NCI-H1092 treated with DMSO at 0.1 percent for 48 hours (cell line): Measurements from ENCODE around the gene AGPAT3.

Experiments
- DNase-seq: peaks from one replicate; lab custom pipeline; 2025; lab: John Stamatoyannopoulos, UW

AGPAT3 gene

DNA sequence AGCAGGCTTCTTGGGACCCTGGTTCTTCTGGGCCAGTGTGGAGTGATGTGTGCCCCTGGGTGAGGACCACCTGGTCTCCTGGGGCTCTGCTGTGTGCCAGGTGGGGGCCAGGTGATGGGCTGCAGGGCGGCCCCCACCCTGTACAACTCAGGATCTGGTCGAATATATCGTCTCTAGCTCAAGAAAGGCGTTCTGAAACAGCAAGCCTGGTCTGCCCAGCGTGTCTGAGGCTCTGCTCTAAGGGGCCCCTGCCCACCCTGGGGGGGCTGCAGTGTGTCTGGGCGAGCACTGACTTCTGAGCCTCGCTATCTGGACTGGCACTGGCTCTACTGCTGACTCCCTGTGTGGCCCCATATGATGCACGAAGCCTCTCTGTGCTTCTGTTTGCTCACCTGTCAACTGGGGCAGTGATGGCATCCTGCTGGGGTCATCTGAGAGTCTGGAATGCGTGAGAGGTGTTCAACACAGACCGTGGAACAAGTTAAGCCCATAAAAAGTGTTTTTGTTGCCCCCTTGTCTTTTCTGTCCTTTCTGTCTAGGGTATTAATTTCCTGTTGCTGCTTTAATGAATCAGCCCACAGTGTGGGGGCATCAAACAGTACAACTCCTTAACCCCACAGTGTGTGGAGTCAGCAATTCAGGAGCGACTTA lies 91.1 kb downstream of the AGPAT3 start:
- DNase-seq = no peak

DNA sequence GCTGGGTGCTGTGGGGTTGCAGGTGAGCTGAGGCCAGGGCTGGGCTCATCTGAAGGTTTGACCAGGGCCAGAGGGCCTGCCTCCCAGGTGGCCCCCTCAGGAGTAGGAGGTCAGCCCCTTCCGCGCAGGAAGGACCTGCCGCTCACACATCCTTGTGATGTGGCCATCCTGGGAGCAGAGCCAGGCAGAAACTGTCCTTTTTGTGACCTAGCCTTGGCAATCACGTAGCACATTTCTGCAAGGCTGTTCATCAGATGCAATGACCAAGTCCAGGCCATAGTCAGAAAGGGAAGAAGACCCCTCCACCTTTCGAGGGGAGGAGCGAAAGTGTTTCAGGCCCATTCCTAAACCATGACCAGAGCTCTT lies 91.6 kb downstream of the AGPAT3 start:
- no peak for DNase-seq

DNA sequence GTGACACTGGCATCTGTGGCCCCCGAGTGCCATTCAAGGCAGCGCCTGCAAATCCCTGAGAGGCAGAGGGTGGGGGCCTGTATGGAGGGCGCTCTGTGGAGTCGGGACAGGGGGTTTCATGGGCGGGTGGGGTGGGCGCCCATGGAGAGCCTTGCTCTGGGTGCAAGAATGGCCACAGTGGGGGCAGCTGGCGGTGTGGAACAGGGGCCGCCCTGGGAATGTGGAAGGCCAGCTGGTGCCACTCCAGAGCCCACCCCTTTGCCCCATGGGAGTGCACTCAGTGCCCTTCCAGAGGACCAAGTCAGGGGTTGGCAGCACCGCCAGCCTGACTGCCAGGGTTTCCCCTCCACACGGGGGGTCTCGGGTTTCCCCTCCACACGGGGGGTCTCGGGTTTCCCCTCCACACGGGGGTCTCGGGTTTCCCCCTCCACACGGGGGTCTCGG lies 92.1 kb downstream of the AGPAT3 start:
- no peak for DNase-seq

DNA sequence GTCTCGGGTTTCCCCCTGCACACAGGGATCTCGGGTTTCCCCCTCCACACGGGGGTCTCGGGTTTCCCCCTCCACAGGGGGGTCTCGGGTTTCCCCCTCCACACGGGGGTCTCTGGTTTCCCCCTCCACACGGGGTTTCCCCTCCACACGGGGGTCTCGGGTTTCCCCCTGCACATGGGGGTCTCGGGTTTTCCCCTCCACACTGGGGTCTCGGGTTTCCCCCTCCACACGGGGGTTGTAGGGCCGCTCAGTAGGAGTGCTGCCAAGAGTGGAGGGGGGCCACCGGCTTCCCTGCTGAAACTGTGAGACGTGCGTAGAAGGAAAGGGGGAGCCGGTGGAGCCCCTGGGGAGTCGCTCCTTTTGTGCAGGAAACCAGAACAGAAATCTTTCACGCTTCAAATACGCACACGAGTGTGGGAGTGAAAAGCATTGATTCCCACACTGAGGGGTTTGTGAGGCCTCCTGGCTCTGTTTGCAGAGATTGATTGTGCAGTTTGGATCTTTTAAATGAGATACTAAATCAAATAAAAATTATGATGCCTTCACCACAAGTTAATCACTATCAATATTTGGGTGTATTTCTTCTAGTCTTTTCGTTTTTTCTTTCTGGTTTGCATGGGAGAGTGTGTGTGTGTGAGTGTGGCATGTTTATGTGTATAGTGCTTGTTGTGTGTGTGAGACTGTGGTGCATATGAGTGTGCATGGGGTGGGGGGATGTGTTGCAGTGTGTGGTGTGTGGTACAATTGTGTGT lies 92.8 kb downstream of the AGPAT3 start:
- no peak for DNase-seq

DNA sequence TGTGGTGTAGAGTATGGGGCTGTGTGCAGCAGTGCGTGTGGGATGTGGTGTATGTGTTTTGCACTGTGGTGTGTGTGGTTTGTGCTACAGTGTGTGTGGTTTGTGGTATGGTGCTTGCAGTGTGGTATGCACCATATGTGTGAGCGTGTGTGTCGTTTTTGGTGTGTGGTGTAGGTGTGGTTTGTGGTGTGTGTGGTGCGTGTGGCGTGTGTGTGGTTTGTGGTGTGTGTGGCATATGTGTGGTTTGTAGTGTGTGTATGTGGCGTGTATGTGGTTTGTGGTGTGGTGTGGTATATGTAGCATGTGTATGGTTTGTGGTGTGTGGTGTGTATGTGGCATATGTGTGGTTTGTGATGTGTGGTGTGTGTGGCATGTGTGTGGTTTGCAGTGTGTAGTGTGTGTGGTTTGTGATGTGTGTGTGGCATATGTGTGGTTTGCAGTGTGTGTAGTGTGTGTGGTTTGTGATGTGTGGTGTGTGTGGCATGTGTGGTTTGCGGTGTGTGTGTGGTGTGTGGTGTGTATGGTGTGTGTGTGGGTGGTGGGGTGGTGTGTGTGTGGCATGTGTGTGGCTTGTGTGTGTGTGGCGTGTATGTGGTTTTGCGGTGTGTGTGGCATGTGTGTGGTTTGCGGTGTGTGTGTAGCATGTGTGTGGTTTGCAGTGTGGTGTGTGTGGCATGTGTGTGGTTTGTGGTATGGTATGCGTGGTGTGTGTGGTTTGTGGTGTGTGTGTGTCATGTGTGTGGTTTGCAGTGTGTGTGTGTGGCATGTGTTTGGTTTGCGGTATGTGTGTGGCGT lies 93.5 kb downstream of the AGPAT3 start:
- no peak for DNase-seq

DNA sequence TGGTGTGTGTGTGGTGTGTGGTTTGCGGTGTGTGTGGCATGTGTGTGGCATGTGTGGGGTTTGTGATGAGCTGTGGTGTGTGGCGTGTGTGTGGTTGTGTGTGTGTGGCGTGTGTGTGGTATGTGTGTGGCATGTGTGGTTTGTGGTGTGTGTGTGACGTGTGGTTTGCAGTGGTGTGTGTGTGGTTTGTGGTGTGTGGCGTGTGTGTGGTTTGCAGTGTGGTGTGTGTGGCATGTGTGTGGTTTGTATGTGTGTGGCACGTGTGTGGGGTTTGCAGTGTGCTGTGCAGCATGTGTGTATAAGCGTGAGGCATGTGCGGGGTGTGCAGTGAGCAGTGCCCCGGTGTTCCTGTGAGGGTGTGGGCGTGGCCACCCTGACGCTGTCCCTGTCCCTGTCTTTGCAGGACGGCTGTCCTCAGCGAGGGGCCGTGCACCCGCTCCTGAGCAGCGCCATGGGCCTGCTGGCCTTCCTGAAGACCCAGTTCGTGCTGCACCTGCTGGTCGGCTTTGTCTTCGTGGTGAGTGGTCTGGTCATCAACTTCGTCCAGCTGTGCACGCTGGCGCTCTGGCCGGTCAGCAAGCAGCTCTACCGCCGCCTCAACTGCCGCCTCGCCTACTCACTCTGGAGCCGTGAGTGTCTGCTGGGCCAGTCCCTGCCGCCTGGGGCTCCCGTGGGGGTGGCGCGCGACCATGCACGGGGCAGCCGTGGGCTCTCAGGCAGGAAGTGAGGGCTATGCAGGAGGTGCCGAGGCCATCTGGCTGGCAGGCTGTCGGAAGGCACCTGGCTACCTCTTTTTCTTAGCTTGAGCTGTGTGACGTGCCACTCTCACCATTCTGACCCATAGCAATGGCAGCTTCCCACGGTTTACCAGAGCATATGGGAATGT lies 94.5 kb downstream of the AGPAT3 start:
- DNase-seq = no peak

DNA sequence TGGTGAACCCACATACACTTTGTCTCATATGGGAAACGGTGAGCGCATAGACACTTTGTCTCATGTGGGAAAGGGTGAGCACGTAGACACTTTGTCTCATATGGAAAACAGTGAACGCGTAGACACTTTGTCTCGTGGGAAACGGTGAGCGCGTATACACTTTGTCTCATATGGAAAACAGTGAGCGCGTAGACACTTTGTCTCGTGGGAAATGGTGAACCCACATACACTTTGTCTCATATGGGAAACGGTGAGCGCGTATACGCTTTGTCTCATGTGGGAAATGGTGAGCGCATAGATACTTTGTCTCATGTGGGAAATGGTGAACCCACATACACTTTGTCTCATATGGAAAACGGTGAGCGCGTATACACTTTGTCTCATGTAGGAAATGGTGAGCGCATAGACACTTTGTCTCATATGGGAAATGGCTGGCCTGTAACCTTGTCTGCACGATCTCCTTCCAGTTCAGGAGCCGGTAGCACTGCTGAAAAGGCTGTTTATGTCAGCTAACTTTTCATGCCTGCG lies 96.4 kb downstream of the AGPAT3 start:
- DNase-seq = no peak

DNA sequence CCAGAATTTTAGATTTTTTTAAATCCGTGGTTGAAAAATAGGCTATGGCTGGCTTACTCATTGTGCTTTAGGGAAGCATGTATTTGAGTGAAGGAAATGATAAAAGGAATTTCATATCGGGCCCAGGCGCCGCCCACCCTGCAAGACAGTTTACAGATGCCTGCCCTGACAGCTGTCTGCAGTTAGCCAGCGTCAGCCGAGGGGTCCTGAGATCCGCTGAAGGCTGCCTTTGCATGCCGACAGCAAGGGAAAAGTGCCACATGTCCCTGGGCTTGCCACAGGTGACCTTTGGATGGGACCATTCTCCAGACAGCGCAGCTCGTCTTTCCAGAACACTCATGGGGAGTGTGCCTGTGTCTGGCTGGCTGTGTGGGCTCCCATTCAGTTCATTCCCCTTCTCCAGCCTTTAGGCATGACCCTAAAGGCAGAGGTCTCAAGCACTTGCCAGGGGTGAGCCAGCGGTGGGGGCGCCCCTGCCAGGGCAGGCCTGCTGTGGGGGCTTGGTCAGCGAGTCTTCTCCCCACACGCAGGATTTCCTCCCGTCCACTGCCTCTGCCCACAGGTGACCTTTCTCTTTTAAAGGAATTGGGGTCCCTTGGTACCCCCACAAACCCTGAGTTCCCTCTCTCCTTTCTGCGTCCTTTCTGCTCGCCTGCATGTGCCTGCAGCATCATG lies 101.0 kb downstream of the AGPAT3 start:
- no peak for DNase-seq

DNA sequence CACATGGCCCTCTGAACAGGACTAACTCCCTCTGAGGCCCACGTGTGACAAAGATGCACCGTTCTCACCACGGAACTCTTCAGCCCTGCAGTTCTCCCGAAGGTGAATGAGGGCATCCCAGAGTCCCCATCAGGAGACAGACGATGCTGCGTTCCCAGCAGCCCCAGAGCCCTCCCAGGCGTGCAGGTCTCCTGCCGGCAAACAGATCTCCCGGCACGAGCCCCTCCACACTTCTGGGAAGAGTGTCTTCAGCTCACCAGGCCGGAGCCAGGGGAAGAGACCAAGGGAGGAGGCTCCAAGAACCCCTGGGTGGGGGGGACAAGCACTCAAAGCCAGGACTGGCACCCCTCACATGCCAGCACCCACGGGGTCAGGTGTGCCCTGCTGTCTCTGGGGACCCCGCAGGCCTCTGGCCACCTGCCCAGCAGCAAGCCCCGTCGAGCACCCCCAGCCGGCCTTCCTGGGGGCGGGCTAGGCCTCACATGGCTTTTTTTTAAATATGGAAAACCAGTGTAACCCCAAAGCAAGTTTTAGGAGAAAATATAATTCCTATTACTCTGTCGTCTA lies 102.0 kb downstream of the AGPAT3 start:
- DNase-seq = no peak

DNA sequence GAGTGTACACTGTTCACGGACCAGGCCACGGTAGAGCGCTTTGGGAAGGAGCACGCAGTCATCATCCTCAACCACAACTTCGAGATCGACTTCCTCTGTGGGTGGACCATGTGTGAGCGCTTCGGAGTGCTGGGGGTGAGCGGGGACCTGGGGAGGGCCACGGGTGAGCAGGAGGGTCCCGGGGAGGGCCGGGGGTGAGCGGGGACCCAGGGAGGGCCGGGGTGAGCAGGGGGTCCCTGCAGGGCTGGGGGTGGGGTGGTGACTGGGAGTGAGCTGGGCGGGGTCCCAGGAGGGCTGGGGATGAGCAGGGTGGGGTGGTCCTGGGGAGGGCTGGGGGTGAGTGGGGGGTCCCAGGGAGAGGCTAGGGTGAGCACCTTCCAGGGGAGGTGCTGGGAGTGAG lies 103.0 kb downstream of the AGPAT3 start:
- no peak for DNase-seq

DNA sequence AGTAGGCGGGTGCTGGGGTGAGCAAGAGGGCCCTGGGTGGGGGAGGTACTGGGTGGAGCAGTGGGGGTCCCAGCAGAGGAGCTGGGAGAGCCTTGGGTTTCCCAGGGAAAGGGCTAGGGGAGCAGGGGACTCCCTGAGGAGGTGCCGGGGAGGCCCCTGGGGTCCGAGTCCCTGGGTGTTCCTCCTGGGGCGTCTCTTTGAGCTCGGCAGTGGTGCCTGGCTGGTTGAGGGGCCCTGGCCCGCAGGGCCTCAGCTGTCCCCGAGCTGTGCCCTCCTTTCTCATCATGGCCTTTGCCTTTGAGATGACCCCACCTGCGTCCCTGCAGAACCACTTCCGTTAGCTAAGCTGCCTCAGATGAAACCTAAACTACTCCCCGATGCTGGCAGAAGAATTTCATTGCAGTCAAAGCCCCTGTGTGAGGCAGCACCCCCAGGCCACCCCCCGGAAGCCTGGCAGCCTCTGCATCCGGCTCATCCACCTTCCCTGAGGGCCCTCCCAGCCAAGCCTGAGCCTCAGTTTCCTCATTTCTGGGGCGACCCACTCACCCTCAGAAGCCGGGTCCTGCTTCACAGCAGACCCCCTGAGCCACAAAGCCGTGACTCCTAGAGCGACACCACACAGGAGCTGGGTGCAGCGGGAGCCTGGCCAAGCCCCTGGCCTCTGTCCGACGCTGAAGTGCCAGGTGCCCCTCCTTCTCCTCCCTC lies 103.5 kb downstream of the AGPAT3 start:
- no peak for DNase-seq

DNA sequence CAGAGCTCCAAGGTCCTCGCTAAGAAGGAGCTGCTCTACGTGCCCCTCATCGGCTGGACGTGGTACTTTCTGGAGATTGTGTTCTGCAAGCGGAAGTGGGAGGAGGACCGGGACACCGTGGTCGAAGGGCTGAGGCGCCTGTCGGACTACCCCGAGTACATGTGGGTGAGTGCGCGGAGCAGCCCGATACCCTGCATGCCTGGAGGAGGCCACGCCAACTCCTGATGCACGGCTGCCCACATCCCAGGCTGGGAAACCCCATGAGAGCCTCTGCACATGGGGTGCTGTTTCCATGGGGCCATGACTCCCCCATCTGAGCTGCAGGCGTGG lies 104.1 kb downstream of the AGPAT3 start:
- no peak for DNase-seq

DNA sequence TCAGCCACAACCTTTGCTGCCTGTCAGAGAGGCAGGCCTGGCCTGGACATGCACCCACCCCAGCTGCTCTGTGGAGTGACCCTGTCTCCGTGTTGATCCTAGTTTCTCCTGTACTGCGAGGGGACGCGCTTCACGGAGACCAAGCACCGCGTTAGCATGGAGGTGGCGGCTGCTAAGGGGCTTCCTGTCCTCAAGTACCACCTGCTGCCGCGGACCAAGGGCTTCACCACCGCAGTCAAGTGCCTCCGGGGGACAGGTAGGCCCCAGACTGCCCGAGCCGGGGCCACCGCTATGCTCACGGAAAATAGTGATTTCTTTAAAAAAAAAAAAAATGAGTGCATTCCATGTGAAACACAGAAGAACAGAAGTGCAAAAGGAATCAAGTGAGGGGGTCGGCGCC lies 105.5 kb downstream of the AGPAT3 start:
- no peak for DNase-seq

DNA sequence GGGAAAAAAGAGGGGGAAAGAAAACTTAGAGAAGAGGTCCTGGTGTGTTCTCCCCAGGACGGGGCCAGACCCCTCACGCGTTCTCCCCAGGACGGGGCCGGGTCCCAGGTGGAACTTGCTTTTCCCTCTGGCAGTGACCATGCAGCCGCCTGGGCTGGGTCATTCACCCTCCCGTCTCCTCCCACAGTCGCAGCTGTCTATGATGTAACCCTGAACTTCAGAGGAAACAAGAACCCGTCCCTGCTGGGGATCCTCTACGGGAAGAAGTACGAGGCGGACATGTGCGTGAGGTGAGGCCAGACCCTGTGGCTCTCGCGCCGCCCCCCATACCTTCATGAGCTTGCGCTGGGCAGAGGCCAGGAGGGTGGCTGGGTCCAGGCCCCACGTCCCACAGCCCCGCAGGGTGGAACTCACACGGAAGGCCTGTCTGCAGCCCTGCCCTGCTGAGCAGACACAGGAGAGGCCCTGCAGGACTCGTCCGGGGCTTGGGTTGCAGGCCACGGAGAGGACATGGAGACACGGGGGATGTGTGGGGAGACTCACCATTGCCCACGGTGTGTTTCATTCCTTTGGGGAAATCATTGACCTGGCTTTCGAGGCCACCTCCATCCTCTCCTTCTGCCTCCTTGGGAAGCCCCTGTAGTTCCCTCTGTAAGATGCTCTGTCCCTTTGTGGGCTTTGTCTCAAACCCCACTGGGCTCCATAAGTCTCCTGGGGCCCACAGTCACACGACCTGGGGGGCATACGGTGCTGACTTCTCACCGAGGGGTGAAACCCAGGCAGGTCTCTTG lies 106.4 kb downstream of the AGPAT3 start:
- no peak for DNase-seq

DNA sequence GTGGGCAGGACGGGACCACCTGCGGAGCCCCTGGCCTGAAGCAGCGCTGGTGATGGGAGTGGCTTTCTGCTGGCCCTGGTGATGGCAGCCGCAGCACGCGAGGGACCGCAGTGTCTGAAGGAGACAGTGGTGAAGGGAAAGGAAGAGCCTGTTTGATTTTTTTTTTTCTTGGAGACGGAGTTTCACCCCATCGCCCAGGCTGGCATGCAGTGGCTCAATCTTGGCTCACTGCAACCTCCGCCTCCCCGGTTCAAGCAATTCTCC lies 106.9 kb downstream of the AGPAT3 start:
- DNase-seq = no peak

DNA sequence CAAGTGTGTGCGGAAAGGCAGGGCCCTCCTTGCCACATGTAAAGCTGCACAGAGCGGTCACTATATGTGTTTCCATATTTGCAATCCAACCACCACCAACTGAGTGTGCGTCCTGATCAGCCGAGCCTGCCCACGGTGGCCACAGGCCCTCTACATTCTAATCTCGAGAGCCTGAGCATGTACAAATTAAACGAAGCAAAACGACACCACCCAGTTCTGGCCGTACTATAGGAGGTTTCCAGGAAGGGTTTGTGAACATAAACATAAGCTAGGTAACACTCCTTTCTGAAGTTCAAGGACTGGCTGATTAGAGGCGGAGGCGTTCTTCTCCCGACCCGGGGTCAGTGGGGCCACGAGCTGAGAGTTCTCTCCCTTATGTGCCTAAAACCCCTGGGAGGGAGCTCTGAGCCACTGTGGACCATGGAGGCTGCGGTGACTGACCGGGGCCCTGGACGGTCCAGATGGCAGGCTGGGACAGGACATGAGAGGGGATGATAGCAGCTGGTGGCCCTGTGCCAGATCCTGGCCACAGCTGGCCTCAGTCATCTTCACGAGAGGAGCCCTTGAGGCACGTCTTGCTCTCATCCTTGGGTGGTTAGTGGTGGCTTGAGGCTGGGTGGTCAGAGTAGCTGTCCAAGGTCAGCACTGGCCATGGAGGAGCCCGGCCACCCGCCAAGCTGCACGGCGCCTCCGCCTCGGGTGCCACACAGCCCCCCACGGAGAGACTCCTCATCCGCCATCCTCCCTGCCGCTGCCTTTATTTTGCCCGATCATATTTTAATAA lies 108.0 kb downstream of the AGPAT3 start:
- DNase-seq = no peak

DNA sequence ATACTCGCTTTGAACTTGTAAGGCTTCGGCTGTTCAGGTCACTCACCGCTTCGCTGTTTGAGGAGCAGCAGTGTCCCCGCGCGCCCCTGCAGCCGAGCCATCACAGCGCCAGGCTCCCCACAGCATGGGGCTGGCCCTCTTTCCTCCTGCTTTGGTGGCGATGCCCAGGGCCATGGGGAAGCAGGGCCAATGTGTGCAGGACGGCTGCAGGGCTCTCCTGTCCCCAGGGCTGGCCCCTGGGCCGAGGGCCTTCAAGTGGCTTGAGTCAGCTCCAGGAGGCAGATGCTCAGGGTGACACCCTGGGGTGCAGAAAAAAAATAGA lies 108.6 kb downstream of the AGPAT3 start:
- no peak for DNase-seq

DNA sequence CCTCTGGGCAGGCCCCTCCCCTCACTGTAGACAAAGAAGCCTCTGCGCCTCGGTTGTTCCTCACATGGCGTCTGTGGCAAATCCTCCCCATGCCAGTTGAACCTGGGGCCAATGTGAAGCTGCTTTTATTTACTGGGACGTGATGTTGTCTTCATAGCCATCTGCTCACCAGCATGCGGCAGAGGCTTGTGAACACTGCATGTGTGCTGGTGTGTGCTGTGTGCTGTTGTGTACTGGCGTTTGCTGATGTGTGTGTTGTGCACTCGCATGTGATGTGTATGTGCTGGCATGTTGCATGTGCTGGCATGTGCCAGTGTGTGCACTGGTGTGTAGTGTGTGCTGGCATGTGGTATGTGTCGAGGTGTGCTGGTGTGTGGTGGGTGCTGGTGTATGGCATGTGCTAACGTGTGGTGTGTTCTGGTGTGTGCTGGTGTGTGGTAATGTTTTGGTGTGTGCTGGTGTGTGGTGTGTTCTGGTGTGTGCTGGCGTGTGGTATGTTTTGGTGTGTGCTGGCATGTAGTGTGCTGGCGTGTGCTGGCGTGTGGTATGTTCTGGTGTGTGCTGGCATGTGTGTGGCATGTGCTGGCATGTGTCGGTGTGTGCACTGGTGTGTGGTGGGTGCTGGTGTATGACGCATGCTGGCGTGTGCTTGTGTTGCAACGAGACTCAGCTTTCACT lies 109.9 kb downstream of the AGPAT3 start:
- no peak for DNase-seq
